ENCODE results near the gene DENND1A.

Gene DENND1A

GRCh38 chr9:123695386-123695785 lies 234.5 kb downstream of the DENND1A start:
- no peak for DNase-seq (ENCODE audit: low read depth in 1 of 2, low spot score in 1 of 2)

GRCh38 chr9:123691765-123692303 lies 238.1 kb downstream of the DENND1A start:
- DNase-seq (ENCODE audit: low read depth in 1 of 2, low spot score in 1 of 2) = no peak

GRCh38 chr9:123689701-123690428 lies 240.1 kb downstream of the DENND1A start:
- no peak for DNase-seq (ENCODE audit: low read depth in 1 of 2, low spot score in 1 of 2)

GRCh38 chr9:123687246-123687751 lies 242.6 kb downstream of the DENND1A start:
- no peak for DNase-seq (ENCODE audit: low read depth in 1 of 2, low spot score in 1 of 2)

- no peak for DNase-seq (ENCODE audit: low read depth in 1 of 2, low spot score in 1 of 2)
These were observed 243.1 kb downstream of the DENND1A start for GRCh38 chr9:123686829-123687192.

GRCh38 chr9:123686131-123686828 lies 243.6 kb downstream of the DENND1A start:
- no peak for DNase-seq (ENCODE audit: low read depth in 1 of 2, low spot score in 1 of 2)

GRCh38 chr9:123685489-123686083 lies 244.3 kb downstream of the DENND1A start:
- DNase-seq (ENCODE audit: low read depth in 1 of 2, low spot score in 1 of 2) = no peak

- DNase-seq (ENCODE audit: low read depth in 1 of 2, low spot score in 1 of 2) = no peak
These were observed 245.4 kb downstream of the DENND1A start for GRCh38 chr9:123684393-123685149.

GRCh38 chr9:123682746-123683145 lies 247.2 kb downstream of the DENND1A start:
- DNase-seq (ENCODE audit: low read depth in 1 of 2, low spot score in 1 of 2) = no peak

GRCh38 chr9:123680352-123680751 lies 249.6 kb downstream of the DENND1A start:
- no peak for DNase-seq (ENCODE audit: low read depth in 1 of 2, low spot score in 1 of 2)

GRCh38 chr9:123679330-123679987 lies 250.5 kb downstream of the DENND1A start:
- no peak for DNase-seq (ENCODE audit: low read depth in 1 of 2, low spot score in 1 of 2)

GRCh38 chr9:123678878-123679329 lies 251.0 kb downstream of the DENND1A start:
- DNase-seq (ENCODE audit: low read depth in 1 of 2, low spot score in 1 of 2) = no peak

- no peak for DNase-seq (ENCODE audit: low read depth in 1 of 2, low spot score in 1 of 2)
These were observed 251.7 kb downstream of the DENND1A start for GRCh38 chr9:123678038-123678877.

GRCh38 chr9:123676869-123677268 lies 253.1 kb downstream of the DENND1A start:
- DNase-seq (ENCODE audit: low read depth in 1 of 2, low spot score in 1 of 2) = no peak

GRCh38 chr9:123669346-123669745 lies 260.6 kb downstream of the DENND1A start:
- no peak for DNase-seq (ENCODE audit: low read depth in 1 of 2, low spot score in 1 of 2)

GRCh38 chr9:123663529-123663928 lies 266.4 kb downstream of the DENND1A start:
- DNase-seq (ENCODE audit: low read depth in 1 of 2, low spot score in 1 of 2) = no peak

- DNase-seq (ENCODE audit: low read depth in 1 of 2, low spot score in 1 of 2) = no peak
These were observed 267.7 kb downstream of the DENND1A start for GRCh38 chr9:123662057-123662776.

GRCh38 chr9:123660691-123661466 lies 269.0 kb downstream of the DENND1A start:
- no peak for DNase-seq (ENCODE audit: low read depth in 1 of 2, low spot score in 1 of 2)

Measured in stimulated activated CD4-positive, alpha-beta T cell treated with anti-CD3 and anti-CD28 coated beads, Interleukin-15, amount 100 ng/mL, for 1 hour (primary cell).